Right lobe of liver (tissue), 4 donors: ENCODE results near the gene SUPT5H.

ENCODE experiments used
- POLR2A ChIP-seq: fragments of 450-650 bp; IDR thresholded peaks from one replicate; pipeline ENCODE4 v1.6.1; 2017; ENCODE audit warnings: antibody characterized with exemption, mild to moderate bottlenecking
- TF ChIP-seq, protein P1 (sequence below), 4 donors: fragments of 200-600 bp in 3 of 4; fragments of 450-650 bp in 1 of 4; IDR thresholded peaks; one replicate each; pipeline versions ENCODE4 v1.5.1 to v1.8.0; 2016 to 2022; ENCODE audit warnings: antibody characterized with exemption in 4 of 4, mild to moderate bottlenecking in 2 of 4
- donor health status: DM: no; HTN: no; CAD: no.
- donor health status: DM: no; HTN: no; CAD: no.
- donor health status: DM: no; HTN: yes; CAD: no.

DNA sequence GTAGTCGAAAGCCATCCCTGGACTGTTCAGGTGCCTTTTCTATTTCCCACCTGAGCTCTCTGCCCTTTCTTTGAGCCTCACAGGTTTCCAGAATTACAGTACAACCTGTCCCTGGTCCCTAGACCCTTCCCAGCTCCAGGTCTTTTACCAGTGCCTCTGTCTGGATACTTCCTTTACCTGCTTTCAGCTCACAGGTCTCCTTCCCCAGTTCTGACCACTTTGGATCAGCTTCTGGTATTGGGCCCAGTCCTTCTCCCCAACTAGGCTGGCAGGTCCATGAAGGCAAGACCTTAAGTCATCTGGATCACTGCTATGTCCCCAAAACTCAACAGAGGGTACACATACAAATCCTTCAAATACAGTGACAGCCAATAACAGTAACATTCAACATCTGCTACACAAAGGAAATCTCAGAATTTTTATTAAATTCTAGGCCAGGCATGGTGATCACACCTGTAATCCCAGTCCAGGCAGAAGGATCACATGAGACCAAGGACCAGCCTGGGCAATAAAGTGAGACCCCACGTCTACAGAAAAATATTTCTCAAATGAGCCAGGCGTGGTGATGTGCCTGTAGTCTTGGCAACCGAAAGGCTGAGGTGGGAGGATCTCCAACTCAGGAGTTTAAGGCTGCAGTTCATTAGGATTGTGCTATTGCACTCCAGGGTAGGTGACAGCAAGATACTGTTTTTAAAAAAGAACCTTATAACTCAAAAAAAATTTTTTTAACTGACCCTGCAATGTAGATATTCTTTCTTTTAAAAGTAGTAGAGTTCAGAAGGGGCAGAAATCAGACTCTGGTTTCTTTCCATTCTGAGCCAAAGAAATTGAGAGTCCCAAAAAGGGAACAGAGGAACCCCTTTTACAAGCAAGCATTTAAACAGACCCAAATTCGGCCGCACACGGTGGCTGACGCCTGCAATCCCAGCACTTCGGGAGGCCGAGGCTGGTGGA, 11.0 kb upstream of the SUPT5H start:
- TF ChIP-seq, protein P1, sequence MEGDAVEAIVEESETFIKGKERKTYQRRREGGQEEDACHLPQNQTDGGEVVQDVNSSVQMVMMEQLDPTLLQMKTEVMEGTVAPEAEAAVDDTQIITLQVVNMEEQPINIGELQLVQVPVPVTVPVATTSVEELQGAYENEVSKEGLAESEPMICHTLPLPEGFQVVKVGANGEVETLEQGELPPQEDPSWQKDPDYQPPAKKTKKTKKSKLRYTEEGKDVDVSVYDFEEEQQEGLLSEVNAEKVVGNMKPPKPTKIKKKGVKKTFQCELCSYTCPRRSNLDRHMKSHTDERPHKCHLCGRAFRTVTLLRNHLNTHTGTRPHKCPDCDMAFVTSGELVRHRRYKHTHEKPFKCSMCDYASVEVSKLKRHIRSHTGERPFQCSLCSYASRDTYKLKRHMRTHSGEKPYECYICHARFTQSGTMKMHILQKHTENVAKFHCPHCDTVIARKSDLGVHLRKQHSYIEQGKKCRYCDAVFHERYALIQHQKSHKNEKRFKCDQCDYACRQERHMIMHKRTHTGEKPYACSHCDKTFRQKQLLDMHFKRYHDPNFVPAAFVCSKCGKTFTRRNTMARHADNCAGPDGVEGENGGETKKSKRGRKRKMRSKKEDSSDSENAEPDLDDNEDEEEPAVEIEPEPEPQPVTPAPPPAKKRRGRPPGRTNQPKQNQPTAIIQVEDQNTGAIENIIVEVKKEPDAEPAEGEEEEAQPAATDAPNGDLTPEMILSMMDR (IDR thresholded peaks at IDR 0.05), result no peak
- TF ChIP-seq POLR2A, result no peak
